GM19324 (cell line): Measurements from ENCODE around the gene FAM78A.
"Not testable (repeated sequence)": the region's sequence is repeated elsewhere in the genome, so short reads cannot be mapped to it uniquely, and the experiment has no call there.

ENCODE experiments used
- ATAC-seq: cut with Tn5 transposase; IDR thresholded peaks from one replicate; pipeline ENCODE4 v1.9.1; 2021; ENCODE audit warnings: mild to moderate bottlenecking, moderate library complexity; ENCODE audit not compliant: unreplicated experiment, low FRiP score

The FAM78A gene

GRCh38 chr9:131216806-131217205 is 59.5 kb downstream of the FAM78A start:
- ATAC-seq = no peak

GRCh38 chr9:131214876-131215275 is 61.4 kb downstream of the FAM78A start:
- no peak for ATAC-seq

GRCh38 chr9:131214286-131214856 is 61.9 kb downstream of the FAM78A start:
- ATAC-seq = no peak

GRCh38 chr9:131211920-131212319 is 64.4 kb downstream of the FAM78A start:
- ATAC-seq = not testable (repeated sequence)
